GDM1 (cell line): Measurements from ENCODE around the gene GPAM.
"Not testable (repeated sequence)": the region's sequence is repeated elsewhere in the genome, so short reads cannot be mapped to it uniquely, and the experiment has no call there.

Source experiments
- DNase-seq: peaks from one replicate; lab custom pipeline; 2025; lab: John Stamatoyannopoulos, UW

Gene GPAM

DNA sequence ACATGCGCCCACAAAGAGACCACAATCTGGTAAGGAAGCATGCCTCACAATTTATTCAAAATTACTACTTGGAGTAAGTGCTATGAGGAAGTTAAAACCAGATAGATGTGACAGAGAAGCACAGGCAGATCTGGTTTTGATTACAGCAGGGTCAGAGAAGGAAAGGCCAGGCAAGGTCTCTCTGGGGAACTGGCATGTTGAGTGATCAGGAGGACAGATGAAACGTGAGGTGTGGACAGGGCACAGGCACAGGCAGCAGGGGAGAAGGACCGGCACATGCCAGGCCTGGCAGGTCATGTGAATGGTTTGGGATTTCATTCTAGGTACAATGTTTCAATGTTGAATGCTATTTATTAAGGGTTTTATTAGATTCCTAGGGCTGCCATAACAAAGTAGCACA, 51.6 kb downstream of the GPAM start:
- DNase-seq = no peak

DNA sequence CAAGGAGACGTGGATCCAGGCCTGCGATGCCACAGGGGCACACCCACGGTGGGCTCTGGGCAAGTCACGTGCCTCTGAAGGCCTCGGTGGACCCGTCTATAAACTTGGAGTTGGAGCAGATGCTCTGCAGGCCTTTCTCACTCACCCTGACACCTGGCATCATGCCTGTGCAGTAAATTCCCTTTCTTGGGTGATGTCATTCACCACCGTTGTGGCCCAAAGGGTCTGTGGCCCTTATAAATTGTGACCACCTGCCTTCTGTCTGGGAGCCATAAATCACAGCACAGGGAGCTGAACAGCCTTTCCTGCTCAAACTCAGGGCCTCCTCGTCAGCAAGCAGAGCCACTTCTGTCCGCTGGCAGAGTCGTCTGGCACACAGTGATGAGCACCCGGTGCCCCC, 52.2 kb downstream of the GPAM start:
- DNase-seq = no peak

DNA sequence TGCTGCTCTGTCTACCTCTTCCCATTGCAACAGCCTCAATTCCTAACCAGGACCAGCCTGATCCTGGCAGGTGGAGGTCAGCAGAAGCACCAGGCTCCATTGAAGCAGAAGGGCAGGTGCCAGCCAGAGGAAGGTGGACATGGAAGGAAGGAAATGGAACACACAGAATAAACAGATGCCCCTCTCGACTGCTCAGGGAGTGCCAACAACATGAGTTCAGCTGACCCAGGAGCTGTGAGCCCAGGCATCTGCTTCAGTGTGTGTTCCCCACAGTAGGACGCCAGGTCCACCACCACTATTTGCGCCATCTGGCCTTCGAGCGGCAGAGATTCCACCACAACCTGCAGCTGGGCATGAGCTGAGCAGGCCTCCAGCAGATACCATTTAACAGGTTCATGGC, 56.7 kb downstream of the GPAM start:
- no peak for DNase-seq

DNA sequence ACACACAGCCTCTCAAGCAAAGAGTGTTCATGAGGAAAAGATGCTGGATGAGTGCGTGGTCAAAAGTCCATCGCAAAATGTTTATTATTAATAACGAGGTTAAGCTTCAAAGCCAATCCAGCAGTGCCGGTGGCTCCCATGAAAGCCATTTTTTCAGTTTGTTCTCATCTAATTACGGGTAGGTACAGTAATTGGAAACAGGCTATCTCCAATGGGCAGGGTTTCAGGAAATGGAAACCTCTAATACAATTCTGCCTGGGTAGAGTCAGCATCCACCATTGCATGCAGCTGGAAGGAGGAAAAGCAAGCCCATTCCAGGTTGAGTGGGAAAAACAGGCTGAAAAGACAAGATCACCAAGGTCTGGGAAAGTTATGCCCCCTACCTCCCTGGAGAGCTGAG, 57.4 kb downstream of the GPAM start:
- no peak for DNase-seq

DNA sequence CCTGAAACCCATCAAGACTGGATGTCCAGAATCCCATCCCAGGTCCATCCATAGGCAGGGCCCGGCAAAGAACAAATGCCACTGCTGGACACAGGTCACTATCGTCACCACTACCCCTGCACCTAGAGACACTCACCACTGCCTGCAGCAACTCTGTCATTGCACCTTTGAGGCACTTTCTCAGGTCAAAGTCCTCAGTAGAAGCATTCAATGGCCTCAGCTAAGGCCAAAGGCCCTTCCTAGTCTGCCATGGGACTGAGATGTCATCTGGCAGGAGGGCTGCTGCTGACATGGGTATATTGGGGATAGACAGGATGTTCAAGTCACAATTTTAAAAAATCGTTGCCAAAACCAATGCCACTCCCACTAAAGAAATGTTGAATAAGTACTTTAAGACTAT, 58.7 kb downstream of the GPAM start:
- DNase-seq = no peak

DNA sequence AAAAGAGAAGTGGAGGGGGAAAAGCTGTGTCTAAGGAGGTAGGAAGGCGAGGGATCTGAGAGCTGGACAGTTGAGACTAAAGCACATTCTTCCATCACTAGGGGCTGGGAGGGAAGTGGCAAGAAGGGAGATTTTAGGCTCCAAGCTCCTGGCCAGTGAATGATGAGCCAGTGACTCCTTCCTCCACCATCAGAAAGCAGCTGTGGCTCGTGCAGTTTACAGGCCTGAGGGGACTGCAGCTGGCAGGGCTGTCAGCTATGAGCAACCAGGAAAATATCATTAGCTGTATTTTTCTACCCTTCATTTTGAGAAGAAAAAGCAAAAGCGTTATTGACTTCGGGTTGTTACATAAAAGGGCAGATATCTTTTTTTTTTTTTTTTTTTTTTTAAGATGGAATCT, 60.7 kb downstream of the GPAM start:
- DNase-seq = no peak

DNA sequence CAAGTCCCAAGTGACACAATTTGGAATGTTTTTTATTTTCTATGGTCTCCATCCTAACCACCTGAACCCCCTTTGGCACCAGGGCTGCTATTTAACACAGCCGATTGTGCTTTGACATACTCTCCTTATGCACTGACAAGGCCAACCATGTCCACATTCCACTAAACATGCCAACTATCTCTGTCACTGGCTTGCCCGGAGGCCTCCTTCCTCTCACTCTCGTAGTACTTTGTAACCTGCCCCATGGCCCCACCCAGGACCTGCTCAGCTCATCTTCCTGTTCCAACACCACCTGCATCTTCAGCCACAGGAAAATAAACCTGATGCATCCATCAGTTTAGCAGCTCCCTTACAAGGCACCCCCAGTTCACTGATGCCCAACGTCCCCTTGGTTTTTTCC, 63.1 kb downstream of the GPAM start:
- no peak for DNase-seq

DNA sequence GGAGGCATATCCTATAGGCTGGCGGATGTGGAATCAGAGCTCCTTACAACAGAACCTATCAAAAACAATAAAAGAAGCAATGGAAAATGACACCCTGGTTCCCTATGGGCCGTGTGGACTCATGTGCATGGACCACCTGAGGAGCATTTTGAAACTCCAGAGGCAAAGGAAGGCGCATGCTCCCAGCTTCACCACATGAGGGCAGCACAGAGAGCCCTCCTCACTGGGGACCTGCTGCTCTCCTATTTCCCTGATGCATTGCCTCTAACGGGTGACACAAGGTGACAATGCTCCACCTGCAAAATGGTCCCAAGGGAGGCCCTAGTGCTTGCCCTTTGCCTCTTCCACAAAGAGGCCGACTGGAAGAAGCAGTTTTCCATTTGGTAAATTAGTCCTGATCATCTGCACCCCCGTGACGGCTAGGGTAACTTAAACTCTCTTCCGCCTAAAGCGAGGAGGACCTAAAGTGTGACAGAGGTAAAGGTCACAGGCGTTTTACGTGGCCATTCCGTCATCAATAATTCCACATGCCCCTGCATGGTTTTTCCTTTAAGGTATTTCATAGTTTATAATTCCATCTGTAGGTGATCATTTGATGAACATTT, 67.7 kb downstream of the GPAM start:
- no peak for DNase-seq

DNA sequence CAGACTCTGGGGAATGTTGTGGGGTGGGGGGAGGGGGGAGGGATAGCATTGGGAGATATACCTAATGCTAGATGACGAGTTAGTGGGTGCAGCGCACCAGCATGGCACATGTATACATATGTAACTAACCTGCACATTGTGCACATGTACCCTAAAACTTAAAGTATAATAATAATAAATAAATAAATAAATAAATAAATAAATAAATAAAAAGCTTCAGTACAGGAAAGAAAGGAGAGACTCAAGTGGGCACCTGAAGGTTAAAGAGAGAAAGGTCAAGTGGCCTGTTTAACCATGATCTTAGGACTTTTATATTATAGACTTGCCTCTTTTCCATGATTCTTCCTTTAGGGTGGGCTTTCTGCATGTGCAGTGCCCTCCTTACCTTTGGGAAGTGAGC, 73.8 kb downstream of the GPAM start:
- DNase-seq = not testable (repeated sequence)
